B cell (primary cell): Measurements from ENCODE around the gene STXBP2. TPM values are rescaled to one million over a fixed set of nuclear protein-coding genes. Genes with fewer than 3 reads are reported as not detected.

Experiments
- ATAC-seq: fragments of 200-7000 bp; cut with Tn5 transposase; one replicate; pipeline ENCODE4 v1.10.0; 2021; ENCODE audit warnings: low read depth, mild to moderate bottlenecking, moderate number of reproducible peaks, moderate library complexity
- CTCF ChIA-PET: fragments of 350-600 bp; sonication (Branson Sonifier 250); formaldehyde crosslinking; loops from one replicate; lab custom pipeline; 2021; ENCODE audit warnings: antibody characterized with exemption, inconsistent platforms; lab: Charles Lee
- POLR2A ChIA-PET: fragments of 350-600 bp; sonication (Branson Sonifier 250); formaldehyde crosslinking; loops from one replicate; lab custom pipeline; 2021; ENCODE audit warnings: antibody characterized with exemption; lab: Charles Lee
- DNase-seq: peaks from one replicate; pipeline ENCODE4 v3.0.0; 2013
- H2AFZ ChIP-seq: 2 replicates; pipeline ENCODE4 v1.6.1; 2012; ENCODE audit warnings: mild to moderate bottlenecking, low read depth, low read length; ENCODE audit not compliant: insufficient read depth, poor library complexity, severe bottlenecking
- H3K27ac ChIP-seq, 2 donors: 1 replicate in 1 of 2; 2 replicates in 1 of 2; pipeline ENCODE4 v1.5.1; 2012 to 2013; ENCODE audit warnings: low read length in 2 of 2, mild to moderate bottlenecking in 2 of 2, moderate library complexity in 1 of 2
- H3K27me3 ChIP-seq, 4 experiments: fragments of 200-600 bp in 1 of 4; sonication (generic) in 1 of 4; replicated peaks in 1 of 4; 1 replicate in 2 of 4; 2 replicates in 2 of 4; pipeline versions ENCODE4 v1.6.1 to v1.7.0; 2013 to 2016; ENCODE audit warnings: low read length in 3 of 4, mild to moderate bottlenecking in 2 of 4, mixed read lengths in 1 of 4, moderate library complexity in 1 of 4; ENCODE audit not compliant: insufficient read depth in 4 of 4, control insufficient read depth in 3 of 4; ENCODE audit errors: control extremely low read depth in 1 of 4
- H3K36me3 ChIP-seq, 2 experiments: replicated peaks in 1 of 2; 1 replicate in 1 of 2; 2 replicates in 1 of 2; pipeline versions ENCODE4 v1.6.1 to v1.7.1; 2013; ENCODE audit warnings: low read length in 1 of 2; ENCODE audit not compliant: insufficient read depth in 2 of 2, control insufficient read depth in 1 of 2; ENCODE audit errors: control extremely low read depth in 1 of 2, extremely low read depth in 1 of 2
- H3K4me1 ChIP-seq, 2 donors: fragments of 200-600 bp in 1 of 2; sonication (generic) in 1 of 2; 1 replicate in 1 of 2; 2 replicates in 1 of 2; pipeline versions ENCODE4 v1.5.1 to v1.6.1; 2013 to 2017; ENCODE audit warnings: low read length in 2 of 2; ENCODE audit not compliant: control insufficient read depth in 2 of 2, insufficient read depth in 2 of 2
- H3K4me2 ChIP-seq: replicated peaks from 2 replicates; pipeline ENCODE3; 2012; ENCODE audit warnings: mild to moderate bottlenecking, low read depth, low read length; ENCODE audit not compliant: poor library complexity, severe bottlenecking
- H3K4me3 ChIP-seq, 5 experiments: fragments of 200-600 bp in 1 of 5; sonication (generic) in 1 of 5; 1 replicate in 3 of 5; 2 replicates in 2 of 5; pipeline versions ENCODE4 v1.5.1 to v1.7.0; 2011 to 2016; ENCODE audit warnings: low read length in 4 of 5, mild to moderate bottlenecking in 4 of 5, low read depth in 2 of 5, control low read depth in 1 of 5, moderate library complexity in 1 of 5; ENCODE audit not compliant: insufficient read depth in 1 of 5; ENCODE audit errors: control extremely low read depth in 1 of 5, extremely low read depth in 1 of 5
- H3K79me2 ChIP-seq: fragments of 200-600 bp; sonication (generic); one replicate; pipeline ENCODE4 v1.6.0; 2016; ENCODE audit warnings: low read length; ENCODE audit not compliant: control insufficient read depth, insufficient read depth
- H3K9ac ChIP-seq: fragments of 200-600 bp; sonication (generic); 2 replicates; pipeline ENCODE4 v1.6.1; 2017; ENCODE audit warnings: mild to moderate bottlenecking, low read length, moderate library complexity
- H3K9me3 ChIP-seq, 3 donors: one replicate each; pipeline versions ENCODE4 v1.6.1 to v1.7.1; 2013; ENCODE audit warnings: low read length in 2 of 3; ENCODE audit not compliant: control insufficient read depth in 2 of 3, insufficient read depth in 1 of 3; ENCODE audit errors: control extremely low read depth in 1 of 3
- H4K20me1 ChIP-seq: 2 replicates; pipeline ENCODE4 v1.6.0; 2012; ENCODE audit warnings: mild to moderate bottlenecking, low read length; ENCODE audit not compliant: insufficient read depth, control insufficient read depth, poor library complexity, severe bottlenecking
- H3K27ac Mint-ChIP-seq: one replicate; pipeline ENCODE4 v1.8.0; 2021; ENCODE audit warnings: mixed read lengths
- H3K27me3 Mint-ChIP-seq: one replicate; pipeline ENCODE4 v1.8.0; 2021; ENCODE audit warnings: mixed read lengths
- H3K4me1 Mint-ChIP-seq: one replicate; pipeline ENCODE4 v1.8.0; 2021; ENCODE audit warnings: mixed read lengths
- H3K4me3 Mint-ChIP-seq: one replicate; pipeline ENCODE4 v1.8.0; 2021; ENCODE audit warnings: mixed read lengths
- H3K9me3 Mint-ChIP-seq: one replicate; pipeline ENCODE4 v1.8.0; 2022; ENCODE audit warnings: mixed read lengths; ENCODE audit not compliant: insufficient read depth
- EZH2 ChIP-seq: IDR thresholded peaks from 2 replicates; pipeline ENCODE4 v1.6.1; 2012; ENCODE audit warnings: borderline replicate concordance, low read depth, mild to moderate bottlenecking, moderate library complexity, low read length; ENCODE audit not compliant: insufficient read depth, poor library complexity, severe bottlenecking
- WGBS: methylation state at CpG from one replicate; pipeline ENCODE4 v1.1.5; 2013; ENCODE audit warnings: missing lambda C conversion rate; ENCODE audit not compliant: insufficient coverage; 5-methylcytosine and 5-hydroxymethylcytosine counted together
- intact Hi-C: fragments of 100-400 bp; cut with micrococcal nuclease; formaldehyde crosslinking; loops from one replicate; pipeline ENCODE4 v1.10.0; 2022
- polyA minus RNA-seq: library from RNA; depleted of rRNA, polyadenylated mRNA; stranded (reverse); fragments of >200 nt; gene quantifications from 2 replicates; pipeline ENCODE4 v1.2.3, GENCODE V29; 2012
- polyA plus RNA-seq: library from polyadenylated mRNA; depleted of rRNA; stranded (reverse); fragments of >200 nt; gene quantifications from 2 replicates; pipeline ENCODE4 v1.2.3, GENCODE V29; 2012
- total RNA-seq, 2 donors: library from RNA; stranded (reverse); fragments of 120-200 nt in 1 of 2; gene quantifications; 1 replicate in 1 of 2; 2 replicates in 1 of 2; pipeline versions ENCODE4 v1.2.3 to v1.2.4, GENCODE V29; 2013 to 2022
- TF ChIP-seq, protein P1 (sequence below): fragments of 200-600 bp; IDR thresholded peaks from one replicate; pipeline ENCODE4 v1.8.0; 2022; ENCODE audit warnings: antibody characterized with exemption, mild to moderate bottlenecking

STXBP2 gene
- total RNA-seq (208 and 222 TPM in 2 replicates), polyA plus RNA-seq (226 and 409 TPM in 2 replicates), polyA minus RNA-seq (84.5 and 171 TPM in 2 replicates)
- 43.5 TPM for total RNA-seq (2013)

DNA sequence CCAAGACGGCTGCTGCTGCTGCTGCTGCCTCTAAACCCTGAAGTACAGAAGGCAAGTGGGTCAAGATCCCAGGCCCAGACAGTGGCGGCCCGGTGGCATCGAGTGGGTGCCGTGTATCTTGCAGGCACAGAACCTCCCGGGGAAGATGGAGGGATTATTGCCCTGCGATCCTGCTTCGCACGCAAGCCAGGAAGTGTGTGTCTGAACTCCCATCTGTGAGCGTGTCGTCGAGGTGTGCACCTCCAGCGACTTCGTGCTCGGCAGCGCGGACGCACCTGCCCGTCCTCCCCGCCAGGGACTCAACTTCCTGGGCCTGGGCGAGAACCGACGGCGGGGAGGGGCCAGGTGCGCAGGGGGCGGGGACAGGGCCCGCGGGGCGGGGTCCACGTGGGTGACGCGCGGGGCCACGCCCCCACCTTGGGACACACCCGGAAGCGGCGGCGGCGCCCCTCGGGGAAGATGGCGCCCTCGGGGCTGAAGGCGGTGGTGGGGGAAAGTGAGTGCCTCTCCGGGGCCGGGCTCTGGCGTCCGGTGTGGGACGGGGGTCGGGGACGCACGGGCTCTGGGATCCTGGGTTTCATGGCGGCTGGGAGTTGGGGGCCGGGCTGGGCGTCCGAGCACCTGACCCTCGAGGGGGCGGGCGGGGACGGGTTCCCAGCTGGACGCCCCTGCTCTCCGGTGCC, at the start of gene STXBP2:
STXBP2 (plus strand) TSS at position 420 of the 683 bp plus-strand sequence; CDS start at position 460, 40 bp downstream.
- CTCF ChIA-PET: interaction anchor here (0.5 to 2.1 kb wide), 3 partner anchors 12 to 163 kb away, joined by 4 to 7 read pairs (median 5); no protein-coding TSS in a partner anchor
- no peaks in the 10 kb centered on the region for H3K27me3 Mint-ChIP-seq
- Histone ChIP-seq H3K9ac (peak within 1 kb of the TSS; percentile 86), H3K27ac (peak within 1 kb of the TSS; percentile 81 to 93), H3K79me2 (peaks cover 67% of the 10 kb centered on the region), H2AFZ (peak within 1 kb of the TSS; percentile 81), H3K27me3 (no peaks in the 10 kb centered on the region), H3K9me3 (peaks cover 0 to 7% (median 0%) of the 10 kb centered on the region in 3 donors), H3K36me3 (peaks cover 4 to 27% of the 10 kb centered on the region in 2 experiments), H3K4me2 (peak within 1 kb of the TSS; percentile 97), H4K20me1 (peaks cover 16% of the 10 kb centered on the region), H3K4me3 (peak within 1 kb of the TSS; percentile 58 to 89 (median 80)), H3K4me1 (peaks cover 17 to 21% of the 10 kb centered on the region in 2 donors)
- intact Hi-C loops: loop anchor here (1.0 kb wide), 2 partner anchors 8 to 21 kb away; partner anchors contain the start of genes PET100 and XAB2
- 5% methylated on average over 57 of the region's 61 CpGs for WGBS
- no peaks in the 10 kb centered on the region for H3K9me3 Mint-ChIP-seq
- peak; percentile 93 for DNase-seq
- H3K4me1 Mint-ChIP-seq: peaks cover 39% of the 10 kb centered on the region
- POLR2A ChIA-PET: interaction anchor here (1.0 kb wide), 1 partner anchor 102 kb away, joined by 3 read pairs; no protein-coding TSS in a partner anchor
- ATAC-seq: peak; percentile 98
- H3K4me3 Mint-ChIP-seq: peak within 1 kb of the TSS; percentile 90
- peak within 1 kb of the TSS; percentile 94 for H3K27ac Mint-ChIP-seq
- TF ChIP-seq EZH2: no peak
- TF ChIP-seq, protein P1, sequence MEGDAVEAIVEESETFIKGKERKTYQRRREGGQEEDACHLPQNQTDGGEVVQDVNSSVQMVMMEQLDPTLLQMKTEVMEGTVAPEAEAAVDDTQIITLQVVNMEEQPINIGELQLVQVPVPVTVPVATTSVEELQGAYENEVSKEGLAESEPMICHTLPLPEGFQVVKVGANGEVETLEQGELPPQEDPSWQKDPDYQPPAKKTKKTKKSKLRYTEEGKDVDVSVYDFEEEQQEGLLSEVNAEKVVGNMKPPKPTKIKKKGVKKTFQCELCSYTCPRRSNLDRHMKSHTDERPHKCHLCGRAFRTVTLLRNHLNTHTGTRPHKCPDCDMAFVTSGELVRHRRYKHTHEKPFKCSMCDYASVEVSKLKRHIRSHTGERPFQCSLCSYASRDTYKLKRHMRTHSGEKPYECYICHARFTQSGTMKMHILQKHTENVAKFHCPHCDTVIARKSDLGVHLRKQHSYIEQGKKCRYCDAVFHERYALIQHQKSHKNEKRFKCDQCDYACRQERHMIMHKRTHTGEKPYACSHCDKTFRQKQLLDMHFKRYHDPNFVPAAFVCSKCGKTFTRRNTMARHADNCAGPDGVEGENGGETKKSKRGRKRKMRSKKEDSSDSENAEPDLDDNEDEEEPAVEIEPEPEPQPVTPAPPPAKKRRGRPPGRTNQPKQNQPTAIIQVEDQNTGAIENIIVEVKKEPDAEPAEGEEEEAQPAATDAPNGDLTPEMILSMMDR: peak; percentile 35

DNA sequence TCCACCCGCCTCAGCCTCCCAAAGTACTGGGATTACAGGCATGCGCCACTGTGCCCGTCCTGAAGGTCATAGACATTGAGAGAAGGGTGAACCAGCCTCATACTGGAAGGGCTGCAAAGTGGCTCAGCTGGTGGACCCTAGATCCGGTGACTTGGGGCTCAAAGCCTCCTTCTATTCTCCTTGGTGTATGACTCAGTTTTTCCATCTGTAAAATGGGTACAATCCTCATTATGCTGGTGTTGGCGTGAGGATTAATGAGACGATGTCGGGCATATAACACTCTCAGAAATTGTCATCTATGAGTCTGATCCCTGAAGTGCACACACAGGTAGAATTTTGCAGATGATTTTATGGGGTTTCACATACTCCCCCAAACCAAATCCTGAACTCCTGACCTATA, 47.1 kb upstream of the STXBP2 start:
- no peaks in the 10 kb centered on the region for H3K9me3 ChIP-seq
- no peak overlapping the region for H3K9ac ChIP-seq
- H3K79me2 ChIP-seq: no peaks in the 10 kb centered on the region
- peaks cover 0 to 18% (median 3%) of the 10 kb centered on the region in 4 experiments for H3K27me3 ChIP-seq
- no peak overlapping the region for H2AFZ ChIP-seq
- Mint-ChIP-seq H3K27me3 (peaks cover 18% of the 10 kb centered on the region), H3K27ac (no peak overlapping the region), H3K9me3 (no peaks in the 10 kb centered on the region), H3K4me3 (no peak overlapping the region), H3K4me1 (no peaks in the 10 kb centered on the region)
- DNase-seq: no peak
- ChIA-PET CTCF (no interaction called here), POLR2A (no interaction called here)
- no peaks in the 10 kb centered on the region for H3K36me3 ChIP-seq
- H3K4me3 ChIP-seq: no peak overlapping the region
- intact Hi-C loops: no loop called here
- WGBS: 86% methylated on average over 3 of the region's 7 CpGs
- H3K4me2 ChIP-seq: no peak overlapping the region
- TF ChIP-seq EZH2: no peak
- TF ChIP-seq, protein P1: no peak
- H3K4me1 ChIP-seq: no peaks in the 10 kb centered on the region
- no peak for ATAC-seq
- no peaks in the 10 kb centered on the region for H4K20me1 ChIP-seq
- no peak overlapping the region for H3K27ac ChIP-seq
